Measurements from ENCODE around the gene ANP32E.

Gene ANP32E

DNA sequence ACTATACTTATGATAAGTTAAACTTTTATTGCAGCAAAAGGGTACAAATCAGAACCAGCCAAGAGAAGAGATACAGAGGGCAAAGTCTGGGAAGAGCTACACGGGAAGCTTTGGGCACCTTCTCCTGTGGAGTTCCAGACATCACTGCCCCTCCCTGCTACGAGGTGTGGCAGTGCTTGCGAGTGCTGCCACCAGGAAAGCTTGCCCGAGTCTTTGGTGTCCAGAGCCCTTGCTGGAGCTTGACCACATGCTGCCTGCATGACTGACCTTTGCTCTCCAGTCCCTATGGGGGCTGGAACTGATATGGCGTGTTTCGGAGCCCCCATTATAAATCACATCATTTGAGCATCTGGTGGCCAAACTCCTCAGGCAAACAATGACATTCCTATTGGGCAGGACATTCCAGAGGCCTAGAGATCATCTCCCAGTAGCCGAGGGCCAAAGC, 62.7 kb downstream of the ANP32E start:
- DNase-seq (ENCODE audit: low spot score) (no peak), FAIRE-seq (no peak)

DNA sequence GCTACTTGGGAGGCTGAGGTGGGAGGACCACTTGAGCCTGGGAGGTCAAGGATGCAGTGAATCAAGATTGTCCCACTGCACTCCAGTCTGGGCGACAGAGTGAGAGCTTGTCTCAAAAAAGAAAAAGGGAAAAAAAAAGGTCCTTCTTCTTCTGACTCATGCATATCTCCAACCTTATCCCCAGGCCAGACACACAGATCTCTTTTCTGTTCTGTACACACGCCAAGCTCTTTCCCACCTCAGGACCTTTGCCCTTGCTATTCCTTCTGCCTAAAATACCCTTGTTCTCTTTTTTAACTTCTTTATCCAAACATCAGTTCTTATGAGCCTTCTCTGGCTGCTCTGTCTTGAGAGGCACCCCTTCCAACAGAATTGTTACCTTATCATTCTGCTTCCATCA, 64.1 kb downstream of the ANP32E start:
- FAIRE-seq, result no peak

DNA sequence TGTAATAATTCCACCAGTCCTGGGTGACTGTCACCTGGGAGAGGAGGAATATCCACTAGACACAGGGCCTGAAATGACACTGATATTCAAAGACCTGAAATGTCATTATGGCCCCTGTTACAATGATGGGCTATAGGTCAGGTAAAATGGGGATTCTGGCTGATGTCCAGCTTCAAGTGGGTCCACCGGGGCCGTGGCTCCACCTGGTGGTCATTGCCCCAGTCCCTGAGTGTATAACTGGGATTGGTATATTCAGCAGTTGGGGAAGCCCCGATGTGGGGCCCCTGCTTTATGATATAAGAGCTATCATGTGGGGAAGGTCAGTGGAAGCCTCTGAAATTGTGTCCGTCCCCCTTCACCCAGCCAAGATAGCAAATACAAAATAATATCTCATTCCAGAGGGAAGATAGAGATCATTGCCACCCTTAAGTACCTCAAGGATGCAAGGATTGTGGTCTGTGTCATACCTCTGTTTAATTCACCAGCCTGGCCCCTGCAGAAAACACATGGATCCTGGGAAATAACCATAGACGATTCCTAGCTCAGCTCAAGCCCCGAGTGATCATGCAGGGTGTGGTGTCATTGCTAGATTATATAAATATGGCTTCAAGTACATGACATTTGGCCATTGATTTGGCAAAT, 66.8 kb downstream of the ANP32E start:
- FAIRE-seq (no peak), DNase-seq (ENCODE audit: low spot score) (peak; percentile 75)

More for the DNA sequence above, 64.1 kb downstream of the ANP32E start:
- DNase-seq (ENCODE audit: low spot score), result no peak
